Measurements from ENCODE around the gene PITX1.

PITX1 gene

DNA sequence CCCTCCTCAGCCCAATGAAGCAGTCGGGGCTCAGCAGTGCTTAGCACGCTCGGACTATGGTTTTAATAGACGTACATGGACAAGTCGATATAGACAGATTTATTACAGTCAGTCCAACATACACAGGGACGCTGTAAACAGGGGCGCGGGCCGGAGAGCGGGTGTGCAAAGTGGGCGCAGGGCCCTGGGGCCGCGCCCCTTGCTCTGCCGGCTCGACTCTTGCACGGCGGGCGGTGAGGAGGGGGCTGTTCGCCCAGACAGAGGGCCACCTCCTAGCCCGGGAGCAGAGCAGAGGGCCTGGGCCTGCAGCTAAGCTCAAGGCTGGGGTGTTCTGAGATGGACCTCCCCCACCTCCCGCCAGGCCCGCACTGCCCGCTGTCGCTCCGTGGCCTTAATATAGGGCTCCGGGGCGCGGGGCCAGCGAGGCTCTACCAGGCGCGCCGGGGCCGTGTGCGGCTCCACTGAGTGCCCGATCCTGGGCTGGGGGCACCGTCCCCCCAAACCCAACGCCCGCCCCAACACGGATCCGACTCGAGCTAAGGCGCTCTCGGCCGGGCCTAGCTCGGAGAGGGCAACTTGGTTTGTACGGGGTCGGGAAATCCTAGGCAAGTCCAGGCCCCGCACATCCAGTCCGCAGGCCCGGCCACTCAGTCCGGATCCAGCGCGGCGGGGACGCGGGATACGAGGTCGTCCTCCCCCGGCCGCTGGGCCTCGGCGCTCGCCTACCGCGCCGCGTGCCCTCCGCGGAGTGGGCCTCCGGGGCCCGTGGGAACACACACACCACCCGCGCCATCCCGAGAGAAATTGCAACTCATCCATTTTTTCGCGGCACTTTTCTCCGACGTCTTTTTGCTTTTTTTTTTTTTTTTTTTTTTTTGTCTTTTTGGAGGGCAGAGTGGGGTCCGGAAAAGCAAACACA, 6.1 kb downstream of the PITX1 start:
- DNase-seq, result no peak

DNA sequence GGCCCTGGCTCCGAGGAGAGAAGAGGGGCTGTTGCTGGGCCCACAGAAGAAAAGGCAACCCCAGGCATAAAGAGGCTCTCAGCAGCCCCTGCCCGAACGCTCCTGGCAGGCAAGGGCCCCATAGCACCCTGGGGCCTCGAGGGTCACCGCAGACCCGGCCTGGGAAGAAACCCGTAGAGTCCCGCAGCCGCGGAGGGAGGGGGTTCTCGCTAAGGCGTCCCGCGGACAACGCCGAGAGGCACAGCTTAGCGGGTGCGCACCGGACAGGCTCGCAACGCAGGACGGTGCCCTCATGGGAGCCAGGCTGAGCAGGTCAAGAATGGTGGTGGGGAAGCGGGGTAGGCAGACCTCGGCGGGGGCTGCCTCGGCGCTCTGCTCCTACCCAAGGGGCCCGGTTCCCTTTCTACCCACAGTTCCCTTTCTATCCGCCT, 6.7 kb downstream of the PITX1 start:
- DNase-seq, result no peak

DNA sequence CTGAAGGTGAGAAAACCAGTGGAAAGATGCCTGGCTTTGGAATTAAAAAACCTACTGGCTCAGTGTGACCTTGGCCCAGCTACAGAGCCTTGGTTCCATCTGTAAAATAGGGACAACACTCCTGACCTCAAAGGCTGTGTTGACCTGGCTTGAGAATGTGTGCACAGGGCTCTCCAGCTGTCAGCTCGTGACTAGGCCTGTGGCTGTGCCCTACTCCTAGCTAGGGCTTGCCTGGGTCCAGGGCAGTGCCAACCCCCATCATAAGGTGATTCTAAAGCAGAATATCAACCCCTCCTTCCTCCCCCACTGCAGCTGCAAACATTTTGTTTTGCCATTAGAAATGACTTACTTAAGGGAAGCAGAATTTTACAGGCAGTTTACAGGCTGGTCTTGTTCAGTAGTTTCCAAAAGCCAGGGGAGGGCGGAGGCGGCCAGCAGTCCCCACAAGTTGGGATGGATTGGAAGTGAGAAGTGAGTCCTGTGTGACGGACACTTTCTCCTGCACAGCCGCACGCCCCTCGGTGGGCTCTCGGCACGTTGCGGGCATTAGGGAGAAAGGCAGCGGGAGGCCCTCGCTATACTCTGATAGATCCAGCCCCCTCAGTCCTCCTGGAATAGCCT, 7.3 kb downstream of the PITX1 start:
- DNase-seq, result no peak

DNA sequence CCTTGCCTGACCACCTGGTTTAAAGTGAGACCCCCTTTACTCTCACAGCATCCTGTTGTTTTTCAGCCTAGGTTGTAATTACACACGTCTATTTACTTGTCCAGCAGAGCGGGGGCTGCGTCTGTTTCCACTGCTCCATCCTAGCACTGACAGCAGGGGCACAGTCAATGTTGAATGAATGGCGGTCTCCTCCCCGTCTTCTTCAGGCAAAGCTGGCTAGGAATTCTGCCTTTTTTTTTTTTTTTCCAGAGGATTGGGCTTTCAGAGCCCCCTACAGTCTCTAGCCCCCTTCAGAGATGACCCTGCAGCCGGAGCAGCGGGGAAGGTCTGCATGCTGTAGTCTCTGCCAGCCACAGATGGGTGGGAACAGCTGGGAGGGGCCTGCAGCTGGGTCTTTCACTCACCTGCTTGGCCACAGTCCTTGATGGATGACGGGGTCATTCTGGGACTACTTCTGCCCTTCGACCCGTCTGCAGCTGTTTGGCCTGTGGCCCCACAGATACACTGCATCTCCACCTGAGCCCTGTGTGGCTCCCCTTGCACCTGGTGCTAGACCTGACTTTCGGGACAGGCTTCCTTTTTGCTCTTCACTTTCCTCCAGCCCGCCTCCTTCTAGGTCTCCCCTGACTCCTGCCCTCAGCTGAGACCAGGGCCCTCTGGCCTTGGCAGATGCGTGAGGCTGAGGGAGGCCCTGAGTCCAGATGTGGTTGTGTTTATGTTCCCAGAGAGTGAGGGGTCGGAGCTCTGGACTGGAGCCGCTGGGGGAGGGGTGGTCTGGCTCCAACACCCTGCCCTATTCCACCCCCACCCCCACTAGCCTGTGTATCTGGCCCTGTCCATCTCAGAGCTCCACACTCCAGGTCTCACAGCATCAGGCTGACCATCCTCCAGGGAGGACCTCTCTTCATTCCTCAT, 8.0 kb downstream of the PITX1 start:
- DNase-seq, result no peak

DNA sequence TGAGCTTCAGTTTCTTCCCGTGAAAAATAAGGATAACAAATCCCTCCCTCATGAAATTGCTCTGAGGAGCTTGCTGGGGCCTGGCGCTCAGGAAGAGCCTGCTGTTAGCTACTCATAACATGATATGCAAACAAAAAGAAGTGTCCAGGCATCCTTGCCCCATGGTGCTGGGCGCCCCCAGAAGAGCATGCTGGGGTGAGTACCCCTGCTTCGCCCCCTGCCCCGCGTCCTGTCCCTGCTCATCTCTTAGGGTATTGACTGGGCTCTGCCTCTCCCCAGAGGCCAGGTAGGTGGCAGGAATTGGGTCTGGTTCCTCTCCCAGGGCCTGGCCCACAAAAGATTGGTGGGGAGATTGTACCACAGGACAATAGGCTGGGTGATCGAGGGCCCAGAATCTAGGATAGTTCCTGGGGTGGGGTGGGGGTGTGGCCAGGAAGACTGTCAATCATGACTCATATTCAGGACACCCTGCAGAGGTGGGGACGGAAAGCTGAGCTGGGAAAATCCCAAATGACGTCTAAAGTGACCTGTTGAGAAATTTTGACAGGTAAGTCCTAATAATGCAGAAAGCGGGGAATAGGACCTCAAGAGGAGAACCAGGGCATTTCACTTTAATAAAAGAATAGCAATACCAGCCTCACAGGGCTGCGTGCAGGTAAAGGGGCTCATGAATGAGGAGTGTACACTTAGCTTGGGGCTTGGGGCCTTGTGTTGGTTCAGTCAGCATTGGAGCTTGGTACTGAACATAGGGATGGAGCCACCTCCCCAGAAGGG, 8.9 kb downstream of the PITX1 start:
- peak; percentile 3 for DNase-seq

DNA sequence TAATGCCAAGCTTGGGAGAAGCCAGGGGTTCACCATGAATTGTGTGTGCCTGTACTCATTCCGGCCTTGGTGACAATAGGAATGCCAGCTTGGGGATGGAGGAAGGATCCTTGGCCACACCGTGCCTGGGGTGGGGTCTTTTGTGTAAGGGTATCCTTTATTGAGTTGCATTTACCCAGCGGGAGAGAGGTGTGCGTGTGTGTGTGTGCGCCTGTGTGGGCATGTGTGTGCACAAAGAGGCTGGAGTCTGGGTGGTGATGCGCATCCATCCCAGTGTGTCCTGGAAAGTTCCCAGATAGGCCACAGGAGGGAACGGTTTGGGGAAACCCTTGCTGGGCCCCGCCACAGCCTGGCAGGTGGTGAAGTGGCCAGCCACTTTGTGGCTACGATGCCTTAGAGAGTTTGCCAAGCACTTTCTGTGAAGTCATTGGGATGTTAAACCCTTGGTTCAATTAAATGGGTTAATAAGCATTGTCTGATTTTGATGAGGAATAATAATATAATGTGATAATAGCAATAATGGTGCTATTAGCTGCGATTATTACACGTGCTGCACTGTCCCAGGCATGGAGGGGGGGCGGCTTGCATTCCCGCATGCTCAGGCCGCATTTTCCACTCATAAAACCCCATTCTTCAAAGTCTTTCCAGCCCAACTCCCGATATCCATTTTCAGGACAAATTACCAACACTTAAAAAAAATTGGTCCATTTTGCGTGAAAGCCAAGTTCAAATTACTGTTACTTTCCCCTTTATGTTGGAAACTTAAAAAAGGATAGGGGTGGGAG, 13.7 kb downstream of the PITX1 start:
- DNase-seq, result no peak

DNA sequence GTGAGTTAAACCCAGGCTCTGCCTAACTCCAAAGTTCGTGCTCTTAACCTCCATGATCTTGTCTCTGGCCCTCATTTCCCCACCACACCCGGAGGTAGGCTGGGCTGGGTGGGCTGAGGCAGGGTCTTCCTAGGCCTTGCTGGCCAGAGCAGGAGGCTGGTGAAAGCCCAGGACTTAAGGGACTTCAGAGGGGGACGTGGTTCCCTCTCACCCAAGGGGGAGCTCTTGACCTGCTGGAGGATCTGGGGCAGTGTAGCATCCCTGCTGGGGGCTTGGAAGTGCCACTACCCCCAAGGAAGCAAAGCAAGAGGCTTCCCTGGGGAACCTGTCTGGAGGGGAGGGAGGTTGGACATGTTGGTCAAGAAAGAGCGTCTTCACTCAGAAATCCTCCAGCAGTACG, 14.7 kb downstream of the PITX1 start:
- no peak for DNase-seq

DNA sequence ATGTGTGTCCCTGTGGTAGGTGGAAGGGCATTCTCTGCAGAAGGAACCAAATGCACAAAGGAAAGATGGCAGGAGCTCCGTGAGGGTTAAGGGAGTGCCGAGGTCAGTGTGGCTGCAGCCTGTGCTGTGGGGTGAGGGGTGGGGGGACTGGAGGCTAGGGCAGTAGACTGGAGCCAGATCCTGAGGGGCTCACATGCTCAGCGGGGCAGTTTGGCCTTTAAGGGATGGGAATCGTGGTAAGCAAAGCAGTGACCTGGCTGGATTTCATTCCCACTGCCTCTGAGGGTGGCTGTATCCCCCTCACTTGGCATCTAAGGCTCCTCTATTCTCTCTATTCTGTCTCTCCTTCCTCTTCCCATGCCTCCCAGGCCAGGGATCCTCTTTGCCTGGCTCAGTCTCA, 15.6 kb downstream of the PITX1 start:
- DNase-seq, result no peak

DNA sequence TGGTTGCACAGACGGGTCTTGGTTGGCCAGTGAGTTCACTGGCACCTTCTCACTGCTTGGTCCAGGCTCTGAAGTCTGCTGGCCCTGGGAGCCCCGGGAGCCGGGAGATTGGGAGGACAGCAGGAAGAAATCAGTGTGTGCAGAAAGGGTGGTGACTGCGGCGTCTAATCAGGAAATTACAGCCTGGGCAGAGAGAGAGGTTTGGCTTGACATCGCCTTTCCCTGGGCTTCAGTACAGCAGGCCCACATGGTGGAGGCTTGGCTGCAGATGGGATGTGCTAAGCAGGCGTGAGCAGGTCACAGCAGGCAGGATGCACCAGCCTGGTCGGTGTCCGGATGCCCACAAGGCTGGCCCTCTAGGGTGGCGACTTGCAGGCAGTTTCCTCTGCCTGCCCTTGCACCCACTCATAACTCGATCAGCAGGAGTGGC, 17.2 kb downstream of the PITX1 start:
- DNase-seq, result no peak

DNA sequence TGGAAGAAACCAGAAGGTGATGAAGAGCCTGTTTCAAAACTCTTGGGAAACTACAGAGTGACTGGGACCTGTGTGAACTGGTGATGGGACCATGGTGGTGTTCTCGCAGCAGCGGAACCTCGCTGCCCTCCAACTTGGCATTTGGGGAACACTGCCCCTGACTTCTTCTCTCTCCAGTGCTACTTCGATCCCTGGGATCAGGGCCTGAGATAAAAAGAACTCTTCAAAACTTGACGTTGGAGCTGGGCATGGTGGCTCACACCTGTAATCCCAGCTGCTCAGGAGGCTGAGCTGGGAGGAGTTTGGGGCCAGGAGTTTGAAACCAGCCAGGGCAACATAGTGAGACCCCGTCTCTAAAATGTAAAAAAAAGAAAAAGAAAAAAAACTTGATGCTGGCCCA, 18.1 kb downstream of the PITX1 start:
- no peak for DNase-seq

DNA sequence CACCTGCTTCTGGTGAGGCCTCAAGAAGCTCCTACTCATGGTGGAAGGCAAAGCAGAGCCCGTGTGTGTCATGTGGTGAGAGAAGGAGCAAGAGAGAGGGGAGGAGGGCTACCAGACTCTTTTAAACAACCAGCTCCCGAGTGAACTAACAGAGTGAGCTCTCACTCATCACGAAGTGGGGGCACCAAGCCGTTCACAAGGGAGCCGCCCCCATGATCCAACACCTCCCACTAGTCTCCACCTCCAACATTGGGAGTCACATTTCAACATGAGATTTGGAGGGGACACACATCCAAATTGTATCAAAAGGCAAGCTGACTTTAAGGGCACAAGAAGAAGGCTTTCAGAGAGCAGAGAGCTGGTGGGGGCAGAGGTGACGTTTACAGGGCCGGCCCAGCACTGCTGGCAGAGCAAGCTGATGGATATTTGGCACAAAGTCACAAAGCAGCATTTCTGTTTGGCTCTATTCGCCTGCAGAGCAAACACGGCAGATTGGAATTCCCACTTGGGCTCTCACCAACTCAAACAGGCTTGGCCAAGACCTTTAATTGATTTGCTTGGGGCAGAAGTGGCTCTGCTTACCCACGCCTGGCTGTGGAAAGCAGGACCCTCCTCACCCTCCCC, 20.0 kb downstream of the PITX1 start:
- DNase-seq, result no peak

DNA sequence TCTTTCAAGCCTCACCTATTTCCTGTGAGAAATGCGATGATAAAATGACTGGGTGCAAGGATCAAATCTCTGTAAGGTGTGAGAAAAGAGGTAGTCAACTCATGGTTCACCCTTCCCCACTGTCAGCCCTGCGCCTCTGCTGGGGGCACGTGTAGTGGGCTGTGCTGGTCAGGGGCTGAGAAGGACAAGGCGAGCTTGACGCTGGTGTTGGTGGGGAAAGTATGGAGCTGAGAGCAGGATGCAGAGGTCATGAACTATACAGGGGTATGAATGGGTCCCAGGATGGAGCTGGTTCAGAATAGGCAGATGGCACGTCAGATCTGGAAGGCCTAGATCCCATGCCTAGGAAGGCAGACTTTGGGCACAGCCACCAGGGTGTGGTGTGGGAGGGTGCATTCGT, 20.6 kb downstream of the PITX1 start:
- DNase-seq, result no peak

DNA sequence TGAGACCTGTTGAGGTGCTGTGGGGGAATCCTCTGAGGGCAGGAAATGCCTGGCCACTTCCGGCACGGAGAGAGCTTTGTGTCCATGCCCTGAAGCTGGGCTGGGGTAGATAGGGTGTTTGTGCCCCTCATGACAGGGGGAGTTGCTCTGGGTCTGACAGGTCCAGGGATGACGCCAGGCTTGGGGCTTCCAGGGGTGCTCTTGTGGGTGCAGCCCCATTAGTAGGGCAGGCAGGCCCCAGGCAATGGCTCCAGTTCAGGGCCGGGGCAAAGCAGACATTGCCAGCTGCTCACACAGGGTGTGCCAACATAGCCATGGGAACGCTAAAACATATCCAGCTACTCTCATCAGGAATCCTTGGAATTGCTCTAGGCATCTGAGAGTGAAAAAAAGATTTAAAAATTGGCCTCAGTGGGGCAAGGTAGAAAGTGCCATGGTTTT, 21.1 kb downstream of the PITX1 start:
- no peak for DNase-seq

DNA sequence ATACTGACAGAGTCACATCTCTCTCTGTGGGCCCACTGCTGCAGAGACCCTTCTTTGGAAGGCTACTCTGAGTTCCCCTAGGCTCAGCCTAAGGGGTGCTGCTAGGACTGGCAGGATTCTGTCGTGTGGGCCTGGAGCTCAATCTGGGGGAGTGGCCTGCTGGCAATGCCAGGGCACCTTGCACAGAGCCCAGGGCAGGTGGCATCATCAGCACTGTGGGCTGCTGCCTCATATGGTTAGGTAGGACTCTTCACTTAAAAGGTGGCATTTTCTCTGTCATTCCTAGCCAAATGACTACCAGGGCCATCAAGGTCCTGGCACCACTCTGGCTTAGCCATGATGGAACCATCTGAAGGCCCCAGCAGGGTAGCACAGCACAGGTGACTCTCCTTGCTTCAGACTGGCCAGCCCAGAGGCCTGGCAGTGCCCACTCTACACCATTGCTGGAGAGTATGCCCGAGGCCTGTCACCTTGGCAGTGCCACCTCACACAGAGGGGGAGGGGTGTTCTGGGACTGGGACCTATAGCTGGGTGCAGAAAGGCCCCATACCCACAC, 21.9 kb downstream of the PITX1 start:
- DNase-seq, result no peak

DNA sequence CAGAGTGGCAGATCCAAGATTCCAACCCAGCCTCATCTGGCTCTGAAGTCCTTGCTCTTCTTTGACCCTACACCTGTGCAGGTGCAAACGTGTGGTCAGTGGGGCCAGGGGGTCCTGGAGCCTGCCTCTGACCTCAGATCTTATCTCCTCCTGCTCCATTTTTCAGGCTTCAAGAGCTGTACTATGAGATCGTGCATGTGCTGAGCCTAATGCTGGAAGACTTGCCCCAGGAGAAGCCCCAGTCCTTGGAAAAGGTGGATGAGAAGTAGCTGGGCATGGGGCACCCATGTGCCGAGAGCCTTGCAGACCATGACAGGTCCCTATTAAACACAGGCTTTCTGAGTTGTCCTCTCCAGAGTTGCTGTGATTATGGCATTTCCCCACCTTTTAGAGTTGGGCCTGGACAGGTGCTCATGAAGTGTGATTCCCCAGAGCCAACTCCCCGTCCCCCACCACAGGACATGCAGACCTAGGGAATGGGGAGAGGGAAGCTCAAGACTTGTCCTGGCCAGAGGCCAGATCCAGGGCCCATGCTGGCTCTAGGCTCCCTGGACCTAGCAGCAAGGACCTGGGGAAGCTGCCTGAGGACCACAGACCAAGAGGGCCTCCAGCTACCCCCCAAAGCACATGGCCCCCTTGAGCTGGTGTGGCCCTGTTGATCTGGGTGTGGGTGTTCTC, 22.5 kb downstream of the PITX1 start:
- DNase-seq, result no peak

DNA sequence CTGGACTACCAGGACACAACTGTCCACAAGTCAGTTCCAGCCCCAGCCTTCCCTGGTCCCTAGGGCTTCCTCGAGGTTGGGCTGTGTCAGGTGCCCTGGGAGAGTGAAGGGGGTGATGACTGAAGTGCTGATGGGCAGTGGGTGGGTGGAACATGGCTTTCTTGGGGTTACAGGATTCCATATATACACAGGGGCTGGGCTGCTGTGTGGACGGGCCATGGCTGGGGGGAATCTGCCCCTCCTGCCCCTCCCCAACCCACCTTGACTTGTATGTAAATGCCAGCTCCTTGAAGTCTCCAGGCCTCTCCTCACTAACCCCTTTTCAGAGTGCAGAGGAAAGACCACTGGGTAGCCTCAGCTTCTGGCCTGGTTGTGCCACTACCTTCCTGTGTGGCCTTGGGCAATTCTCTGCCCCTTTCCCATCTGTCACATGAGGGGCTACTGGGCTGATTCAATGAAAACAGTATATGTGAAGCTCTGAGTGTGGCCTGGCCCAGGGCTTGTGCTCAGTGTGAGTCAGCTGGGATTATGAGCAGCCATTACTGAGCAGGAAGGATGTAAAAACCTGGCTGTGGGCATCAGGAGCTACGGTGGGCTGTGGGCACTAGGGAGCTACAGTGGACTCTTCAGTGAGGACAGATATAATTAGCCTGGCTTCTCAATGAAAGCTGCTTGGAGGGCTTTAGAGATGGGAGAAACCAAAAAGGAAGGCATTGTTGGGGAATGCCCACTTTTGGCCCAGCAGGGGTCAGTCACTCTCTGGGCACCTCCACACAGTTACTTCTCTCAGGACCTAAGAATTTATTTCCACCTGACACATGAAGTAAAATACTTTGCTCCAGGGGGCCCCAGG, 23.3 kb downstream of the PITX1 start:
- no peak for DNase-seq

DNA sequence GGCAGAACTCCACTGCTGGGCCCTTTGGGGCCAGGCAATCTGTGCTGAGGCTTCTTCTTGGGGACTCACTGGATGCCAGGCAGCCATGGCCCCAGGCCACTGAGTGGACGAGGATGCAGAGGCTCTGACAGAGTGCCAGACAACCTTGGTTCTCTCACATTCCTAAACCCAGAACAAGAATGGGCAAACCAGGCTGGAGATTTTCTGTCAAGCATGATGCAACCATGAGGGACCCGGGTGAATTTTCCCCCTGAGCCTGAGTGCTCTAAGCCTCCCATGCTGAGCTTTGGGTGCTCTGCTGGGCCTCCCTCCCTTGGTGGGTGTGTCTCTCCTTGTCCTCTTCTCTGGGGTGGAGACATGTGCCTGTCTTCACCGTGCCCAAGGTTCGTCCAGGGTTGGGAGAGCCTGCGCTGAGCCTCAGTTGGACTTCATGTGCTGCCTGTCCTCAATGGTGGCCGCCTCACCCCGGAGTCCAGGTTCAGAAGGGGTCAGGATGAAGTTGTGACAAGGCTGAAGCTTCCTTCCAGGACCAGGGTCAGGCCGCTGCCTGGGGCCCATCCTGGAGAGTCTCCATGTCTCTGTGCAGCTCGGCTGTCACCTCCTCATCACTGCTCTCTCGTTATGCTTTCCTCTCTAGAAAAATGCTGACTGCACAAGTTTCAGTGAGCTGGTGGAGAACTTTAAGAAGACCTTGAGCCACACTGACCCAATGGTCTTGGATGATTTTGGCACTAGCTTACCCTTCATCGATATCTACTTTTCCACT, 24.1 kb downstream of the PITX1 start:
- DNase-seq, result no peak

DNA sequence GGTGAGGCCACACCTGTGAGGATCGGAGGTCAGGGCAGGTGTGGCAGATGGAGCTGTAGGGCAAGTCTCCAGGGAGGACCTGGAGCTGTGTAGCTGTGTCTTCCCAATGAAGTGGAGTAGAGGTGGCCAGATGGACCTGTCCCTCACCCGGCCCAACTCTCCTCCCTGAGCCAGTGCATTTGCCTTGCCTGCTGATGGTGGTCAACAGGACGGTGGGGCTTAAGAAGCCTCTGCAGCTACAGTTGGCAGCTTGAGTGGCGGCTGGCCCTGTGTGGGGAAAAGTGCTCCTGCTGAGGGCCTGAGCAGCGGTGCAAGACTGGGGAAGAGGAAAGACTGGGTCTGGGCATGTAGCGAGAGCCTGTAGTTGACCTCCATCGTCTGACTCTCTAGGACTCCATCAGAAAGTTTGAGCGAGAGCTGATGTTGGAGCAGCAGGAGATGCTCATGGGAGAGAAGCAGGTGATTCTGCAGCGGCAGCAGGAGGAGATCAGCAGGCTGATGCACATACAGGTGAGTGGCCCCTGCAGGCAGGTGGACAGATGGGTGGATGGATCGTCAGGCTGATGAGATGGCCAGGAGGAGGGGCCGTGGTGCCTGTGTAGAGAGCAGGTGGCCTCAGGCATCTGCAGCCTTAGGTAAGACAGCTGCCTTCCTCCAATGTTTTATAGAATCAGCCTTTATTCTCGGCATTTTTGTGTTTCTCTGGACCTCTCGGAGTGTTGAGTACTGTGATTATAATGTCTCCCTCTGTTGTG, 24.9 kb downstream of the PITX1 start:
- no peak for DNase-seq

All from activated T-cell treated with anti-CD3 and anti-CD28 coated beads, Interleukin-2, amount 50 U/mL, for 1 hour (primary cell).